ENCODE data around the gene PACSIN2. TPM values are rescaled to one million over a fixed set of nuclear protein-coding genes. Genes with fewer than 3 reads are reported as not detected.

PACSIN2 gene
- total and polyA plus RNA-seq, 2 of the 13 experiments (the other 11 are each of a cell fraction or from before 2014, with no cell fraction given) = 54.1 to 68.8 TPM

DNA sequence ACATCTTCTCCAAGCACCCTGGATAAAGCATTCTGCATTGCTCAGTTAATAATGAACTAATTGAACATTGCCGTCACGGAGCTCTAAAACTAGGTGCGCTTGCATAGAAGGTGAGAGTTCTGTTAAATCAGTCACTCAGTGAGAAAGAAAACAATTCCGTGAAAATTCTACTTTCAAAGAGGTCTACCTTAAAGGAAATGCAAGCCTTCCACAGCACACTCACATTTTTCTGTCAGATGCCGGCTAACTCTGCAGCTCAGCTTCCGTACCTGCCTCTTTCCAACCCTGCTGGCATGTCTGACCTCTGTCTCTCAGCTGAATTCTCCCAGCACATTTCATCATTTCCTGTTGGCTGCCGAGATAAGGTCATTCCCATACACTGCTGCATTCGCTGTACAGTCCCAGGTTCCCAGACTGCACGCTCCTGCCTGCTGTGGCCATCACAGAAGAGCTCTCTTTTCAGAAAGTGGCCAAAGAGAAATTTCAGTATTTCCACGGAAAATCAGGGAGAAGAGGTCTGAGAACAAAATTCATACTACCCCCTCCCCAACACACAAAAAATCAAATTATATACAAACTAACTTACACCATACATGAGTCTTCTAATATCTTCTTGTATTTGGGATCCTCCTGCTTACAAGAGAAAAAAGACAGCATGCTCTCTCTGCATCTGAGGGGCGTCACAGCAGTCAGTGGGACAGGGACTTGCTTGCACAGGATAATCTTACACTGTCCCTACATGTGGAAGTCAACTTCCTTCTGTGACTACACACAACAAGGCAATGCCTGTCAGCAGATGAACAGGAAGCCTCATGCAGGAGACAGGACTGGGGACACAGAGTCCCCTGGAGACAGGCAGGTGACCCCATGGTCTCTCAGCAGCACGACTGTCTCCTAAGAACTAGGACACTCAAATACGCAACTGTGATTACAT lies 55.1 kb downstream of the PACSIN2 start (continued):
- TF ChIP-seq ZNF501 (CRISPR knock-in tag; IDR thresholded peaks at IDR 0.05) (peak; percentile 63; the same call in 1 of the 2 replicates), ZNF337 (CRISPR knock-in tag; IDR thresholded peaks at IDR 0.05; ENCODE audit: borderline replicate concordance, low read depth) (0 out of 2 replicates have a peak, but pooled peaks have one; percentile 62), NFRKB (IDR thresholded peaks at IDR 0.05) (no peak), STAG1 (CRISPR knock-in tag; IDR thresholded peaks at IDR 0.05) (peak; percentile 33; the same call in 1 of the 2 replicates), THAP11 (CRISPR knock-in tag; IDR thresholded peaks at IDR 0.05) (peak; percentile 83), SP5 (CRISPR knock-in tag; IDR thresholded peaks at IDR 0.05; ENCODE audit: borderline replicate concordance, low read depth) (peak; percentile 58; the same call in 1 of the 2 replicates), NPAS2 (CRISPR knock-in tag; IDR thresholded peaks at IDR 0.05; ENCODE audit: borderline replicate concordance) (no peak), MIER3 (CRISPR knock-in tag; IDR thresholded peaks at IDR 0.05; ENCODE audit: borderline replicate concordance) (peak; percentile 83; the same call in 1 of the 2 replicates), KDM6A (CRISPR knock-in tag; IDR thresholded peaks at IDR 0.05; ENCODE audit: low read depth) (0 out of 2 replicates have a peak, but pooled peaks have one; percentile 37), ZNF326 (CRISPR knock-in tag; IDR thresholded peaks at IDR 0.05; ENCODE audit: borderline replicate concordance) (no peak), ONECUT2 (CRISPR knock-in tag; IDR thresholded peaks at IDR 0.05) (no peak), TOE1 (CRISPR knock-in tag; IDR thresholded peaks at IDR 0.05) (no peak), NR2F6 (IDR thresholded peaks at IDR 0.05) (peak; percentile 88), NR2F6 (CRISPR knock-in tag; IDR thresholded peaks at IDR 0.05) (peak; percentile 97), ZNF264 (CRISPR knock-in tag; IDR thresholded peaks at IDR 0.05) (peak; percentile 84; the same call in 1 of the 2 replicates), GFI1 (CRISPR knock-in tag; IDR thresholded peaks at IDR 0.05; ENCODE audit: borderline replicate concordance) (peak; percentile 53; the same call in 1 of the 2 replicates)
- TF ChIP-seq, protein P1, sequence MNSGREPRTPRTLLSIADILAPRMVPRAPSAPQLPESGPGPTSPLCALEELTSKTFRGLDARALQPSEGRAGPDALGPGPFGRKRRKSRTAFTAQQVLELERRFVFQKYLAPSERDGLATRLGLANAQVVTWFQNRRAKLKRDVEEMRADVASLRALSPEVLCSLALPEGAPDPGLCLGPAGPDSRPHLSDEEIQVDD (CRISPR knock-in tag; IDR thresholded peaks at IDR 0.05; ENCODE audit: borderline replicate concordance) = no peak
- TF ChIP-seq, protein P2, sequence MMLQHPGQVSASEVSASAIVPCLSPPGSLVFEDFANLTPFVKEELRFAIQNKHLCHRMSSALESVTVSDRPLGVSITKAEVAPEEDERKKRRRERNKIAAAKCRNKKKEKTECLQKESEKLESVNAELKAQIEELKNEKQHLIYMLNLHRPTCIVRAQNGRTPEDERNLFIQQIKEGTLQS (CRISPR knock-in tag; IDR thresholded peaks at IDR 0.05) = peak; percentile 98
- TF ChIP-seq, protein P3, sequence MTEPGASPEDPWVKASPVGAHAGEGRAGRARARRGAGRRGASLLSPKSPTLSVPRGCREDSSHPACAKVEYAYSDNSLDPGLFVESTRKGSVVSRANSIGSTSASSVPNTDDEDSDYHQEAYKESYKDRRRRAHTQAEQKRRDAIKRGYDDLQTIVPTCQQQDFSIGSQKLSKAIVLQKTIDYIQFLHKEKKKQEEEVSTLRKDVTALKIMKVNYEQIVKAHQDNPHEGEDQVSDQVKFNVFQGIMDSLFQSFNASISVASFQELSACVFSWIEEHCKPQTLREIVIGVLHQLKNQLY (CRISPR knock-in tag; IDR thresholded peaks at IDR 0.05) = 0 out of 2 replicates have a peak, but pooled peaks have one; percentile 38
- TF ChIP-seq, protein P4, sequence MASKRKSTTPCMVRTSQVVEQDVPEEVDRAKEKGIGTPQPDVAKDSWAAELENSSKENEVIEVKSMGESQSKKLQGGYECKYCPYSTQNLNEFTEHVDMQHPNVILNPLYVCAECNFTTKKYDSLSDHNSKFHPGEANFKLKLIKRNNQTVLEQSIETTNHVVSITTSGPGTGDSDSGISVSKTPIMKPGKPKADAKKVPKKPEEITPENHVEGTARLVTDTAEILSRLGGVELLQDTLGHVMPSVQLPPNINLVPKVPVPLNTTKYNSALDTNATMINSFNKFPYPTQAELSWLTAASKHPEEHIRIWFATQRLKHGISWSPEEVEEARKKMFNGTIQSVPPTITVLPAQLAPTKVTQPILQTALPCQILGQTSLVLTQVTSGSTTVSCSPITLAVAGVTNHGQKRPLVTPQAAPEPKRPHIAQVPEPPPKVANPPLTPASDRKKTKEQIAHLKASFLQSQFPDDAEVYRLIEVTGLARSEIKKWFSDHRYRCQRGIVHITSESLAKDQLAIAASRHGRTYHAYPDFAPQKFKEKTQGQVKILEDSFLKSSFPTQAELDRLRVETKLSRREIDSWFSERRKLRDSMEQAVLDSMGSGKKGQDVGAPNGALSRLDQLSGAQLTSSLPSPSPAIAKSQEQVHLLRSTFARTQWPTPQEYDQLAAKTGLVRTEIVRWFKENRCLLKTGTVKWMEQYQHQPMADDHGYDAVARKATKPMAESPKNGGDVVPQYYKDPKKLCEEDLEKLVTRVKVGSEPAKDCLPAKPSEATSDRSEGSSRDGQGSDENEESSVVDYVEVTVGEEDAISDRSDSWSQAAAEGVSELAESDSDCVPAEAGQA (IDR thresholded peaks at IDR 0.05; ENCODE audit: low read depth) = peak; percentile 72
- TF ChIP-seq, protein P4 (CRISPR knock-in tag; IDR thresholded peaks at IDR 0.05; ENCODE audit: borderline replicate concordance) = no peak
- TF ChIP-seq, protein P5, sequence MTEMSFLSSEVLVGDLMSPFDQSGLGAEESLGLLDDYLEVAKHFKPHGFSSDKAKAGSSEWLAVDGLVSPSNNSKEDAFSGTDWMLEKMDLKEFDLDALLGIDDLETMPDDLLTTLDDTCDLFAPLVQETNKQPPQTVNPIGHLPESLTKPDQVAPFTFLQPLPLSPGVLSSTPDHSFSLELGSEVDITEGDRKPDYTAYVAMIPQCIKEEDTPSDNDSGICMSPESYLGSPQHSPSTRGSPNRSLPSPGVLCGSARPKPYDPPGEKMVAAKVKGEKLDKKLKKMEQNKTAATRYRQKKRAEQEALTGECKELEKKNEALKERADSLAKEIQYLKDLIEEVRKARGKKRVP (CRISPR knock-in tag; IDR thresholded peaks at IDR 0.05) = peak in 1 of 2 experiments; percentile 99; a peak in 2 of 4 replicates
